Stimulated activated CD4-positive, alpha-beta T cell treated with anti-CD3 and anti-CD28 coated beads, Interleukin-15, amount 100 ng/mL, for 24 hours (primary cell): Measurements from ENCODE around the gene NME8.
A peak's percentile ranks its signal among the peaks of the same experiment; 100 is the strongest.
"Not testable (repeated sequence)": the region's sequence is repeated elsewhere in the genome, so short reads cannot be mapped to it uniquely, and the experiment has no call there.

ENCODE experiments used
- DNase-seq: peaks from one replicate; pipeline ENCODE4 v3.0.0-alpha.2; 2020

Gene NME8, protein sequence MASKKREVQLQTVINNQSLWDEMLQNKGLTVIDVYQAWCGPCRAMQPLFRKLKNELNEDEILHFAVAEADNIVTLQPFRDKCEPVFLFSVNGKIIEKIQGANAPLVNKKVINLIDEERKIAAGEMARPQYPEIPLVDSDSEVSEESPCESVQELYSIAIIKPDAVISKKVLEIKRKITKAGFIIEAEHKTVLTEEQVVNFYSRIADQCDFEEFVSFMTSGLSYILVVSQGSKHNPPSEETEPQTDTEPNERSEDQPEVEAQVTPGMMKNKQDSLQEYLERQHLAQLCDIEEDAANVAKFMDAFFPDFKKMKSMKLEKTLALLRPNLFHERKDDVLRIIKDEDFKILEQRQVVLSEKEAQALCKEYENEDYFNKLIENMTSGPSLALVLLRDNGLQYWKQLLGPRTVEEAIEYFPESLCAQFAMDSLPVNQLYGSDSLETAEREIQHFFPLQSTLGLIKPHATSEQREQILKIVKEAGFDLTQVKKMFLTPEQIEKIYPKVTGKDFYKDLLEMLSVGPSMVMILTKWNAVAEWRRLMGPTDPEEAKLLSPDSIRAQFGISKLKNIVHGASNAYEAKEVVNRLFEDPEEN

DNA sequence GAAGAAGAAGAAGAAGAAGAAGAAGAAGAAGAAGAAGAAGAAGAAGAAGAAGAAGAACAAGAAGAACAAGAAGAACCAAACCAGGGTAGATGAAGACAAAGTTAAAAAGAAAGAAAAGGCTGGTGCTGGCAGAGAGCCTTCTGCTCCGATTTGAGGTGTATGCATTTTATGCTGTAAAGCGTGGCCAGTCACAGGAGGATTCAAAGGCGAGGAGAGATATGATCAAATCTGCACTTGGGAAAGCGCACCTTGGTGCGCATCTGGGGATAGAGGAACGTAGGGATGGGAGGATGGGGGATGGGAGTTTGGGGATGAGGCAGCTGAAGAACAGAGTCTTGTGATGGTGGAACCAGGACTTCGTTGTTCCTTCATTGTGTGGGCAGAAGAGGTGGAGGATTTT, at the start of gene NME8:
NME8 (plus strand) TSS at position 301 of the 400 bp plus-strand sequence. CDS start 1,670 bp downstream, outside the sequence.
- DNase-seq = no peak

DNA sequence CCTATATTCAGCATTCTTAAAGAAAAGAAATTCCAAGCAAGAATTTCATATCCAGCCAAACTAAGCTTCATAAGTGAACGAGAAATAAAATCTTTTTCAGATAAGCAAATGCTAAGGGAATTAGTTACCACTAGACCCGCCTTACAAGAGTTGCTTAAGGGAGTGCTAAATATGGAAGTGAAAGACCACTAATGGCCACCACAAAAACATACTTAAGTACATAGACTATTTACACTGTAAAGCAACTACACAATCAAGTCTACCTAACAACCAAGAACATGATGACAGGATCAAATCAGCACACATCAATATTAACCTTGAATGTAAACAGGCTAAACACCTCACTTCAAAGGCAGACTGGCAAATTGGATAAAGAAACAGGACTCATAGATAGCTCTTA, 42.2 kb upstream of the NME8 start:
- DNase-seq = no peak

DNA sequence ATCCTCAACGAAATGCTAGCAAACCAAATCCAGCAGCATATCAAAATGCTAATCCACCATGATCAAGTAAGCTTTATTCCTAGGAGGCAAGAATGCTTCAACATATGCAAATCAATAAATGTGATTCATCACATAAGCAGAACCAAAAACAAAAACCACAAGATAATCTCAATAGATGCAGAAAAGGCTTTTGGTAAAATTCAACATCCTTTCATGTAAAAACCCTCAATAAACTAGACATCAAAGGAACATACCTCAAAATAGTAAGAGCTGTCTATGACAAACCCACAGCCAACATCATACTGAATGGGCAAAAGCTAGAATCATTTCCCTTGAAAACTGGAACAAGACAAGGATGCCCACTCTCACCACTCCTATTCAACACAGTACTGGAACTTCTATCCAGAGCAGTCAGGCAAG, 36.2 kb upstream of the NME8 start:
- DNase-seq = not testable (repeated sequence)

DNA sequence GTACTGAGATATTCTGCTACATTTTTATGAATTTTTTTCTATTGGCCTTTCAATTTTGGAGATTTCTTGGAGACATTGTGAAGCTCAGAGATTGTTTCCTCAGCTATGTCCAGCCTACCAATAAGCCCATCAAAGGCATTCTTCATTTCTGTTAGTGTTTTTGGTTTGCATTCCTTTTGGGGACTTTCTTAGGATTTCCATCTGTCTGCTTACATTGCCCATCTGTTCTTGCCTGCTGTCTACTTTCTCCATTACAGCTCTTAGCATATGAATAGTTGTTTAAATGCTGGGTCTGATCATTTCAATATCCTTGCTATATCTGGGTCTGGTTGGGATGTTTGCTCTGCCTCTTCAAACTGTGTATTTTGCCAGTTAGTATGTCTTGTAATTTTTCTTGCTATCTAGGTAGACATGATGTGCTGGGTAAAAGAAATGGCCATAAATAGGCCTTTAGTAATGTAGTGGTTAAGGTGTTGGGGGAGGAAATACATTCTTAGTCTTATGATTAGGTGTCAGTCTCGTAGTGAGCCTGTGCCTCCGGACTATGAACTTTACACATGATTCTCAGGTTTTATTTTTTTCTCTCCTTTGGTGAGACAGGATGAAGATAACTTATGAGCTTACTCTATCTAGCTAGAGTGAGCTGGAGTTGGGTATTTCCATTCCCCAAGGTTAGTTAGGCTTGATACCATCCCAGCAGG, 32.6 kb upstream of the NME8 start:
- DNase-seq = no peak

DNA sequence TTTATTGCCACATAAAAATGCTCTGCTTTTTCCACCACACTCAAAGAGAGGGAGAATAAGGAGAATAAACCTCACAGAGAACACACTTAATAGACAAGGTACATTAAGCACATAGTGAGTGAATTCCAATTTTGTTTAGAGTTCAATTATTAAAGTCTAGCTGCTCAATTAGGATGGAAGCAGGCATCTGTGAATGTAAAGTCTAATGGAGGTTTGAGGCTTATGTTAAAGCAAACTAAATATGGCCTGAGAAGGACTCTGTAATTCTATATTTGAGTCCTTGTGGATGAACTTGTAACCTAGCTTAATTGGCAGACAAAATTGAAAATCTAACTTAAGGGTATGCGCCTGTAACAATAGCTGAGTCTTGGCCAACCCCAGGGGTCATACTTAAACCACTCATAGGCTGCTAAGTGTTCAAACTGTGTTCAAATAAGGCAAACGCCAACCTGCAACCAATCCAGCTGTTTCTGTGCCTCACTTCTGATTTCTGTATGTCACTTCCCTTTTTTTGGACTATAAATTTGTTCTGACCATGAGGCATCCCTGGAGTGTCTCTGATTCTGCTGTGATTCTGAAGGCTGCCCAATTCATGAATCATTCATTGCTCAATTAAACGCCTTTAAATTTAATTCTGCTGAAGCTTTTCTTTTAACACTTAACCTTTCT, 31.3 kb upstream of the NME8 start:
- DNase-seq = no peak

DNA sequence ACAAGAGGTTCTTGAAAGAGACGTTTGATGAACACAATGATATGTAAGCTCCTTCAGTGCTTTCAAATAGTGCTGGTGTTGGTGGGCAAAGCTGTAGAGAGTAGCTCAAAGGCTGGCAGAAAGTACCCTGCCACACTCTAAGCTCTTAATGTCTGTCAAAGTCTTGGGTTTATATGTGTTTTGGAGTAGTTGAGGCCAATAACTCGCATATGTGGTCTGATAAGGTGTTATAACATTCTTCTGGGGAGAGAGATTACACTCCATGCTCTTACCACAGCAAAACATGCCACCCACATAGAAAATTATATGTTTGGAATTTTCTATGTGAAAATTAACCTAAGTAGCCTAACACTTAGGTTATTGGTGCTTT, 30.8 kb upstream of the NME8 start:
- DNase-seq = no peak

DNA sequence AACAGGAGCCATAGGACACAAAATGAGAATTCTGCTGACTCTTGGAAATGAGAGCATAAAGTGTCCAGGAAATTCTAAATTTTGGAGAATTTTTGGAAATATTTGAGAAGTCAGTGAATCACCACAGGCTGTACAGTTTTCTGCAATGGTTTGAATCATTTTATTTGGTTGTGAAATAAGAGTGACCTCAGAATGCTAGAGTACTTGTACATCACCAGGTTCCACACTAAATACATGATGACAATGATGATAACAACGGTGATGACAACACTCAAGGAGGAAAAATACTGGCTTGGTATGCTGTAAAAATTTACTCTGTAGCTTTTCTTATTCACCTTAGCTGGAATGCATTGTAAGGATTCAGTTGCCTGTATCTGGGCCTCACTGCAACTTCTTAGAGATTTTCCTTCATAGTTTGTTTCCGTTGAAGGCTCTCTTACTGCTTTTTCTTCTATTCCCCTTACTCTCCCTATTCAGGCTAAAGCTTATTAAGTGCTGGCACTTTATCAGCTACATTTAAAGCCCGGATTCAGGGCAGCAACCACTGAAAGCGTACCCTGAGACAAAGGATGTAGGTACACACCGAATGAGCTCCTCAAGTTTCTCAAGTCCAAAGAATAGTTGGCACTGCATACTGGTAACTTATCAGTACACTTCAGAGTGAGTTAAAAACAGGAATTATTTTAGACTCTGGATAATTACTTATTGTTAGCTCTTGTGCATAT, 30.2 kb upstream of the NME8 start:
- no peak for DNase-seq

DNA sequence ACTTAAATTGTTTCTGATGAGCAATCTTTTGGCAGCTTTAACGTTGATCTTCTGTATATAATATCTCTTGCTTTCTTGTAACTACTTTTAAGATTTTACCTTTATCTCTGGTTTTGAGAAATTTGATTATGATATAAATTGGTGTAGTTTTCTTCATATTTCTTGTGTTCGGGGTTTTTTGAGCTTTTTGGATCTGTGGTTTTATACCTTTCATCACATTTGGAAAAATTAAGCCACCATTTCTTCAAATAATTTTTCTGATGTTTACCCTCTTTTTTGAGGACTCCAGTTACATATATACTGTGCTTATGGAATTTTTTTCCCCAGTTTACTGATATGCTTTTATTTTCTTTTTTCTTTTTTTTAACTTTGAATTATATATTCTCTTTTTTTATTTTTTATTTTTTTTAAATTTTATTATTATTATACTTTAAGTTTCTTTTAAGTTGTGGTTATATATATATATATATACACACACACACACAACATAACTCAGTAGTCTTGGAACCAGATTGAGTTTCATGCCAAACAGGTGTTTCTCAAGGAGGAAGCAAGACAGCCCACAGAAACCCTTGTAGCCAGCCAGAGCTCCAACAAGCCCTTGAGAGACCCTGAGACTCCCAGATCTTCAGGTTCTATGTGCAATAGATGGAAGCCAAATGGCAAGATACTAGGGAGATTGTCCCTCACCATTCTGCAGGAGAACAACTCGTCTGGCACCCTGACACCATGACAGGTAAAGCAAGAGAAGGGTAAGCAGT, 27.5 kb upstream of the NME8 start:
- DNase-seq = no peak

DNA sequence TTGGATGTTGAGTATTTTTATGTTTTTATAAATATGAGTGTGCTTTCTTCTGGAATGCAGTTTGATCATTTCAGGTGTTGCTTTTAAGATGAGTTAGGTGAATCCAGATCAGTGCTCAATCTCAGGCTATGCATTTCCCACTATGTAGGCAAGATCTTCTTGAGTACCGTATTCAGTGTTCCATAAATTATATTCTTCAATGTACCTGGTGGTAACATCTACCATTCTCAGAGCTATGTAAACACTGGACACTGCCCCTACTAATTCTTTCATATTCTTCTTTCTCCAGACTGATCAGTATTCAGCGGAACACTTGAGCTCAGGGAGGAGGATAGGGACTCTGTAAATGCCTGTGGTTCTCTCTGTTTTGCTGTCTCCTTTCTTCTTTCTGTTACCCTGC, 25.5 kb upstream of the NME8 start:
- no peak for DNase-seq

DNA sequence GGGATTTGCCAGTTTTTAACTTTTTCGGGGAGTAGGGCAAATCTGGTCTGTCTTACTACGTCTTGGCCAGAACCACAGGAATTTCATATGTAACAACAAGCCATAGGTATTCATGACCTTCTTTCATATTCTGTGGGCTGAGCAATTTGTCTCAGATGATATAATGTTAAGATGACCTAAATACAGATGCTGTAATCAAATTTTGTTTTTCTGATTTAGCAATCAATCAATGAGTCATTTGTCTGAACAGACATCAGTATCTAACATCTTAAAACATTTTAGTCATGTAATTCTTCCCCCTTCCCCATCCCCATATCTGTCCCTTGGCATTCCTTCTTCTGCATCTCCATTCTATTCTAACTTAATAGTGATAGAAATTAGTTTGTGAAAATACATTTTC, 24.8 kb upstream of the NME8 start:
- no peak for DNase-seq

DNA sequence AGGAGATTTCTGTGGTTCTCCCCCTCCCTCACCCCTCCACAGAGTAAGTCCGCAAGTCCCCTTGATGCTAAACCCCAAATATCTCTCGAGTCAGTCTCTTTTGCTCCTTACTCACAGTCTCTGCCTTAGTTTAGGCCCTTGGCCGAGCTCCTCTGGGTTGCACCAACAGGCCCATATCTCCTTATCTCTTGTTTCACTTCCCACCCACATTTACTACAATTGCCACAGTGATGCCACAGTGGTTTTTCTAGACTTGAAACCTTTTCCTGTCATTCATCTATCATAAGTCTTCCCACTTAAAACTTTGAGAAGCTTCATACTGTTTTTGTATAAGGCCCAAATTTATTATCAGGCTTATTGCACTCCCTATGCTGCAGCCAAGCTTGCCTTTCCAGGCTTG, 23.4 kb upstream of the NME8 start:
- DNase-seq = peak; percentile 26

DNA sequence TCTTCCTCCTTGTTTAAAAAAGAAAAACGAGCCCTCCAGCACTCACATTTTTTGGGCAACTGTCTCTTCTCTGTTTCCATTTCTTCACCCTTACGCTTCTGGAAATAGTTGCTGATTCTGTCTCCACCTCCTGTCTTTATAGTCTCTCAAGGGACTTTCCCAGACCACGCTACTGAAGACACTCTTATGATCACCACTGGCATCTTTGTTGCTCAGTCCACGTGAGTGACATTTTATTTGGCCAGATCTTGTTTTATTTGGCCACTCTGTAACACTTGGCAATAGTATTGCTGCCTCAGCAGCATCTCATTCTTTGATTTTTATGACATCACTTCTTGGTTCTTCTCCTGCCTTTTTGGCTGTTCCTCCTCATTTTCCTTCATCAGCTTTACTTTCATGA, 21.6 kb upstream of the NME8 start:
- no peak for DNase-seq

DNA sequence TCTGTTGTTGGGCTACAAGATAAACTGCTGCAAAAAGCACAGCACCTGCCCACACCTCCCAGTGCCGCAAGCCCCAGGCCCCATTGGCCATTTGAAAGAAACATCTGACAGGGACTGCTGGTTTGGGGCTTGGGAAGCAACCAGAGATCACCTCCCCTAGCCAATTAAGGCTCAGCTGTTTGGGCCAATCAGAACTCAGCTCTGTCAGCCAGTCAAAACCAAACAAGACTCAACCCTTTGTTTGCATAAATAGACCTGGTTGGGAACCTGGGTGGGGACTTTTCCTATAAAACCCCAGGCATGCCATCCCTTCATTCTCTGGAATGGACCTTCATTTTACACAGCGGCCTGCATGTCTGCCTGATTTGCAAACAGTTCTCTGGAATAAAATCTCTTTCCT, 17.2 kb upstream of the NME8 start:
- DNase-seq = no peak

DNA sequence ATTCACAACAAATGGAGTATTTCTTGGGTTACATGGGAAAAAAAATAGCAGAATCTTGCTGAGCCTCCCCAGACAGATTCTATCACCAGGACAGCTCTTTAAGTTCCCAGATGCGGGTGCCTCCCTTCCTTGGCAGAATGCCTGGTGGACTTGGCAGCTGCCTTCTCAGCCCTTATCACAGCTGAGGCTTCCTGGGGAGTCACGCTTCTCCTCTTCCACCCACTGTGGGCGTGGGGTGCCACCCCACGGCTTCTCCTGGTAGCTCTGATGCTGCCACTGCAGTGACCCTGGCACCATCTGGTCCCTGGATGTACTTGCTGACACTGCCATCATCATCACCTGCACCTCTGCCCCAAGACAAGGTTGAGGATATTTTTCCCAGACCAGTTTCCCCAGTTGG, 16.2 kb upstream of the NME8 start:
- peak; percentile 8 for DNase-seq

DNA sequence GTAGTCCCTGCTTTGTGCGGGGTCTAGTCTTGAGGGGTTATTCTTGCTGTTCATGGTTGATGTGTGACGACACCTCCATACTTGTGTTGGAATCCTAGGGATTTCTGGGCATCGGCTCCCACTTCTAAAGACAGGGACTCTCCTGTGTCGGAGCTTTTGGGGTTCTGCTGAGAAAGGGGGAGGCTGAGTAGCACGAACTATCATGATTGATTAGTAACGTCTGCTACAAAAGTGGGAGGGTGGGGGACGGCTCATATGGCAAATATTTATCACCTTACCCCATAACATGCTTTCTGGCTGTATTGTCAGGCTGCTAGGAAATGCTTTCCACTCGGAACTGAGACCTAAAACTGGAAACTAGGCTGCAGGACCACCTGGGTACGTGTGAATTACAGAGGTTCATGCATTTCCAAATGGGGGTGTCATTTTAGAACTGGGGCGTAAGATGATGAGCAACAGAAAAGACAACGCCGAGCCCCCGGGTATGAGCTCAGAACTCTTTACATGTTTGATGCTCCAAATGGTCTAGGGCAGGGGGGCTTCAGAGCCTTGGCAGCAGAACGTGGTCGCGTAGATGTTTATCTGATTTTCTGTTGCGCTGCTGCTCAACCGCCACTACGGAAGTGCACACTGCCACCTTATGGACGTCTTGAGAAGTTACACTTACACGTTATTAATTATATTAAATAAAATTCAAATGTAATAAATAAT, 15.1 kb upstream of the NME8 start:
- peak; percentile 53 for DNase-seq

DNA sequence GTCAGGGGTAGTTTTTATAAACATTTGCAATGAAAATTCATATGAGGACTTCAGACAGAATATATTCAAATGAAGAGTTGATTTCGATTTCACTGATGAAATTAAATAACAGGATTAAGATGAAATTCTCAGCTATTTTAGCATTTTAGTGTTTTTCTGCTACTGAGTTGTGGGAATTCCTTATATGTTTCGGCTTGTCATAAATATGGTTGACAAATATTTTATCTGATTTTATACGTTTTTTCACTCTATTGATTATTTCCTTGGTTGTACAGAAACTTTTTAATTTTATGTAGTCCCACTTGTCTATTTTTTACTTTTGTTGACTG, 14.6 kb upstream of the NME8 start:
- DNase-seq = no peak

DNA sequence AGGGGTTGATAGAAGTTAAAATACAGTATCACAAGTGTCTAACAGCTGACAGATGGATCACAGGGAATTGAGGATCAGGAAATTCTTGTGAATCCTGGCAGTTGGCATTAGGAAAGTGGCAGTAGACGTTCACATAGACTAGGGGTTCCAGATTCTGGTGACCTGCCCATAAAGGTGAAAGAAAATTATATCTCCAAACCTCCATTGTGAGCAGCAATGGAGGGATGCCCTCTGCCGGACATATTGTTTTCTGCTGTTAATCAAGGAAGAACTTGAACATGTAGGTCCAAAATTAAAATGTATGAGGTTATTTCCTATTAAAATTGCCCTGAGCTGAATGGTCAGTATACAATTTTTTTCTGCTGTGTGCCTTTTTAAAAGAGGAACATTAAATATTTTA, 5.1 kb downstream of the NME8 start:
- no peak for DNase-seq

DNA sequence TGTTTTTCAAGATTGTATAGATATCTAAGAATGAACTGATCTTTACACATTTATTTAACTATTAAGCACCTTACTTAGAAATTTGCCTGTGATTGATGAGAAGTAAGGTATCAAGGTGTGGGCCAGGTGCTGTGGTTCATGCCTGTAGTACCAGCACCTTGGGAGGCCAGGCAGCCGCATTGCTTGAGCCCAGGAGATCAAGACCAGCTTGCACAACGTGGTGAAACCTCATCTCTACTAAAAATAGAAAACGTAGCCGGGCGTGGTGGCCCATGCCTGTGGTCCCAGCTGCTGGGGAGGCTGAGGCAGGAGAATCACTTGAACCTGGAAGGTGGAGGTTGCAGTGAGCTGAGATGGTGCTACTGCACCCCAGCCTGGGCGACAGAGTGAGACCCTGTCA, 33.7 kb downstream of the NME8 start:
- no peak for DNase-seq

DNA sequence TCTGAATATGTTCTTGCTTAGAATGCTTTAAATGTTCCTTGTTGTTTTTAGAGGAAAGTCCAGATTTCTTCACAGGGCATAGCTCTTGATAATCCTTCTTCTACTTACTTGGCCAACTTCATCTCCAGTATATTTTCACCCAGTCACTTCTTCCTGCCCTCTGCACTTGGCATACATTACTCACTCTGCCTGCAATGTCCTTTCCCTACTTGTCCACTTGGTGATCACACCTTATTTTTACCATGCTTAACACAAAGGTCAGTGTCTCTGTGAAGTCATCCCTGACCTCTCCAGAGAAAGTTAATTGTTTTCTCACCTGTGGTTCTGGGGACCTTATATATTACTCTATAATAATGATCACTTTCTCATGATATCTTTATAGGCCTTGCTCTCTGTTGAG, 45.0 kb downstream of the NME8 start:
- no peak for DNase-seq

DNA sequence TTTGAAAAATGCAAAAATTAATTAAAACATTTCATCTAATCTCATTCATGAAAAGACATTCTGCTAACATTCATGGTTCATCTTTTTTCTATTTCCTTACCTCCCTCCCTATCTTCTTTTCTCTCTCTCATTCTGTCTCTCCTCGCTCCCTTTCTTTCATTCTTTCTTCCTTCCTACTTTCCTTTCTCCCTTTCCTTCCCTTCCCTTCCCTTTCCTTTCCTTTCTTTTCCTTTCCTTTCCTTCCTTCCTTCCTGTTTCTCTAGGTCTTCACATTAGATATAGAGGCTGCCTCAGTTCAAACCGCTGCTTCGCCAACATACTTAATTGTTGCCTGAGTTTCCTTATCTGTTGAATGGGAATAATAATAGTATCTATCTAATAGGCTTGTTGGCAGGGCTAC, 46.3 kb downstream of the NME8 start:
- DNase-seq = no peak

DNA sequence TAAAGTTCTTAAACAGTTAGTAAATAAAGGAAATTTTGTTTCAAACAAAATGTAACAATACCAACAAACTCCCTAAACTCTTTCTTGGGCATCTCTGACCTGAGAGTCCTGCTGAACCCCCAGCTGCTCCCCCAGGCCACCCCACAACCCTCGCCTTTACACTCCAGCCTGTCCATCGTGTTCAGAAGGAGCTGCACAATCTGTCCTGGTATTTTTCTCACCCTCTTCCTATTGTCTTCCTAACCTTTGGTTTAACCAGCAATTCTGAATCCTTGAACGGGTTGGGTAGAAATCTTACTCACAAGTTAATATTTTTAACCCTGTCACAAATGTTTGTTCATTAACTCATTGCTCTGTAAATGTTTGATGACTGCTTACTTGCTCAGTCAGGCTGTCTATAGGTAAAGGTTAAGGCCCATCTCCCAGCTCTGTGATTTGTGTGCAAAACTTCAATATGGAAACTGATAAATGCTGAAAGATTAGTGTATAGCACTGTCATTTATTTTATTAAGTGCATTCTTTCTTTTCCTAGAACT, 51.4 kb downstream of the NME8 start:
- DNase-seq = no peak
